NCI-H774 (cell line): ENCODE data around the gene GPC6.

Experiments used
- DNase-seq: peaks from one replicate; lab custom pipeline; 2025; lab: John Stamatoyannopoulos, UW

Gene GPC6

DNA sequence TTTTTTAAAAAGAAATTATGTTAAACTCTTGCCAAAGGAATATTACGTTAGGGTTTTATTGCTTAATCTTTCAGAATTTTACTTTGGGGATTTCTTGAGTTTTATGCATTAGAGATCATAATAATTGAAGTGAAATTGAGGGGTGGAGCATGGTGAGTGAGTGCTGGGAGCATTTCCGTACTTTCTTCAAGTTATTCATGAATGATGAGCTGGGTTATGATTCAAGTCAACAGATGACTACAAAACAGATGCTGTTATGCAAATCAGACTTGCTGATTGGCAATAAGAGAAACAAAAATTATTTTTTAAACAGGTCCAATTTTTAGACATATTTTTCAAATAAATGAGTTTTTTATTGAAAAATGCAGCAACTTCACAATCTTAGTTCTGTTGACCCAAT, 748.6 kb downstream of the GPC6 start:
- no peak for DNase-seq

DNA sequence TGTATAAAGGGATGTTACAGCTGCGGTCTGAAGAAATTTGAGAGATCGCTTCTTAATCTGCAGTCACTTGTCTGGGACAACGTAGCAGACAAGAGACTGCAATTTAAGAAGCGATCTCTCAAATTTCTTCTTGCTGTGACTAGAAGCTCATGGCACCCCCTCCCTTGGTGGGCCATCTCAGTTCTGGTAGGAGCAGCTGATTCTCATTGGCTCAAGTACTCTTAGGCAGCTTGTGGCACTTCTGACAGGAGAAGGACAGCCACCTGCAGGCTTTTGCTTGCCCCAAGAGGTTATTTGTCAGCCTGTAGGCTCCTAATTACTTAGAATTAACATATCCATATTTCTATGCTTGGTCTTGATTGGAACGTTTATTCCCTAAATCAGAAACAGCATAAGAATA, 749.9 kb downstream of the GPC6 start:
- no peak for DNase-seq

DNA sequence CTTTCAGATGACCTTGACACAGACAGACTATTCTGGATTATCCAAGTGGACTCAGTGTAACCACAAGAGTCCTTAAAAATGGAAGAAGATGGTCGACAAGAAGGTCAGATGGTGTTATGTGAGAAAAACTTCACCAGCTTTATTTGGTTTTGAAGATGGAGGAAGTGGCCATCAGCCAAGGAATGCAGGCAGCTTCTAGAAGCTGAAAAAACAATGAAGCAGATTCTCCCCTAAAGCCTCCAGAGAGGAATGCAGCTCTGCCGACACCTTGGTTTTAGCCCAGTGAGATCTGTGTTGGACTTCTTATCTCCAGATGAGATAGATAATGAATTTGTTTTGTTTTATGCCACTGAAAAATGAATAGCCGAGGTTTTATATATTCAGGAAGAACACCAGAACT, 751.4 kb downstream of the GPC6 start:
- no peak for DNase-seq

DNA sequence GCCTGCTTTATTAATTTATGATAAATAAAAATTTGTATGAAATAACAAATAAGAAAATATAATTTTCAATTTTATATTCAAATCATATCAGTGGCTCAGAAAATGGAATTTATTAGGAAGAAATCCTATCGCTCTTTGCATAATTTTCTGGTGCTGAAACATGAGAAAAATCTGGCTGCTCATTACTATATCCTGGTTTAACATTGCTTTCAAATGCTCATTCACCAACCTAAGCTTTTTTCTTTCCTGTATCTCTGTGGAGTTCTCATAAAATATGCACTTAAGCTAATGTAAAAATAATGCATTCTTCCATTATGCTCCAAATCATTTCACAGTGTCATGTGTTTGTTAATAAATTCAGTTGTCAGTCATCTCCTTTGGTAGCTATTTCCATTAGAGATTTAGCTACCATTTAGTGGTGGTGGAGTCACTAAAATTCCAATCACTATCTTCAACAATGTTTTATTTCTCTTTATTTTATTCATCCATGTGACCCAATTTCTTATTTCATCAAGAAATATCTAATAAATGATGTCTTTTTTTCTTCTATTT, 754.9 kb downstream of the GPC6 start:
- DNase-seq, result no peak

DNA sequence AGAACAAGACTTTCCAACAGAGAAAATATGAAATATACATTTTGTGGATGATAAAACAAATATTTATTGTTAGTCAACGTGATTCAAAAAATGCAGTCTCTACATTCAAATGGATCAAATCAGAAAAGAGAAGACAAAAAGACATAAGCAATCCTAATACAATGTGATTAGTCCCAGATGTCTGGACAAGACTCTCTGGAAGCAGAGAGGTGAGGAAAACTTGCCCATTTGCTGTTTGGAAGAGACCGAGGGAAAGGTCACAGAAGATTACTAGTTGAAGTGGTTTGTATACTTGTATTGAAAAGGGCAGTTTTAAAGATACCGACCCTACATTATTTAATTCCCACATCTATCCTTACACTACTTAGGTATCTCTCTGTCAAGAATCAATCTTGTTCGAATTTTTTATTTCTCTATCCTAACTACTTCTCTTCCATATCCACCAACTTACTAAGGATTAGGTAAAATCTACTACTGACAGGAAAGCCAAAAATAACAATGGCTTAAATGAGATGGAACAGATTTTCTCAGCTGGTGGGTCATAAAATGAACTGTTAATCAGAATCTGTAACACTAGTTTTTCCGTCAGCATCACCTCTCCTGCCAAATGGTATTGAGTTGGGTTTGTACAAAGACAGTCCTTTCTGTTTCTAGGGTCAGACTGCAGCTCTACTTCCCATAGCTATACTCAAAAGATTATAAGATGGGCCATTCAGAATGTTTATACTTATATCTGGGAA, 755.7 kb downstream of the GPC6 start:
- DNase-seq, result no peak

DNA sequence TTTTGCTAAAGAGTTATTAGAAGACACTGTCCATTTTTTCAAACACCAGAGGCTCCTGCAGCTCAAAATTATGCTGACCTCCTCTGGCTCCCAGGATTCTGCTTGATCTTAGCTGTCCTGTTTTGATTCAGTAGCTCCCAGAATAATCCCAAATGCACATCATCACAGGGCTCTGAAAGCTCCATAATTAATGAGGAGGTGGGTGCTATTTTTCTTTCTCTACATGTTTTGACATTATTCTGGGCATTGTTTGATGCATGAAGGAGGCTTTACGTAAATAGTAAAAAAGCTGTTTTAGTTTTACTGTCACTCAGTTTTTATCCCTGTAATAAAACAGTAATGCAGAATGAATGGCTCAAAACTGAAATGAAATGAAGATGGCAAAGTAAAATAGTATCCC, 757.4 kb downstream of the GPC6 start:
- DNase-seq, result no peak

DNA sequence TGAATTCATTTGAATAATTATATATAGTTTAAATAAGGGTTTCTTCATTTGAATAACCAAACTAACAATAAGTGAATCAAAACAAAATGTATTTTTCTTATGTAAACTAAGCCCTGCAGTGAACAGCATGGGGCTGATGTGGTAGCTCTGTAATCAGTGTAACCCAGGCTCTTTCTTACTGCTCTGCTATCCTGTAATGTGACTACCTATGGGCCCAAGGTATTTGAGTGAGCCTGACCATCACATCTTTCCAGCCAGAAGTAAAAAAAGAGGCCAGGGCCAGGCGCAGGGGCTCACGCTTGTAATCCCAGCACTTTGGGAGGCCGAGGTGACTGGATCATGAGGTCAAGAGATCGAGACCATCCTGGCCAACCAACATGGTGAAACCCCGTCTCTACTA, 758.3 kb downstream of the GPC6 start:
- no peak for DNase-seq

DNA sequence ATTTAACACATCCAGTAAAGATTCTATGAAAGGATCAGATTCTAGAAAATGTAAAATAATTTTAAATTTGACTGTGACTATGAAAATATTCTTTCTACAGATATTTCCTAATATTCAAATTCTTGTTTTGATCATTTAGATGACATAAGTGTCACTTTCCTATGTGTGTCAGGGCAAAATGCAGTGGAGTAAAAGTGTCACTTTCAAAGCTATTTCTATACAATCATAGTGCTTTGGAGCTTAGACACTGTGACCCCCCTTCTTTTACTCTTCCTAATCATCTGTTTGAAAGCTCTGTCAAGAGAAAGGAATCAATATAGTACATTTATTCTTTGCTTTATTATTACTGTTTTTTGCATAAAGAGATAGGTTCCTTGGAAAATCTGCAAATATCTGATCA, 760.9 kb downstream of the GPC6 start:
- no peak for DNase-seq

DNA sequence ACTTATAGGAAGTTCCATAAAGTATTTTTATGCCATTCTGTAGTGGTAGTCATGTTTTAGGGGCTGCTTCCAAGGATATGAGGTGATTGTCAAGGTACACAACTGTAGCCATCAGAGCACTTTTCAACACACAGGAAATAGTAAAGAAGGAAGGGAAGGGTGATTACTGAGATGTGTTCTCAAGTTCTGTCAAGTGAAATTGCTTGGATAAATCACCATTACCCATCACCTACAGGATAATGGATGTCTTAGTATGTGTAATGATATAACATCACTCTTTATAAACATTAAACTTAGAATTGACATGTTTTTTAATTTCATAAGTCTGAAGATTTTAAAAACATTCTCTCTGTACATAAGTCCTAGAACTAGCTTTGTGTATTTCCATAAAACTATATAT, 765.0 kb downstream of the GPC6 start:
- DNase-seq, result no peak

DNA sequence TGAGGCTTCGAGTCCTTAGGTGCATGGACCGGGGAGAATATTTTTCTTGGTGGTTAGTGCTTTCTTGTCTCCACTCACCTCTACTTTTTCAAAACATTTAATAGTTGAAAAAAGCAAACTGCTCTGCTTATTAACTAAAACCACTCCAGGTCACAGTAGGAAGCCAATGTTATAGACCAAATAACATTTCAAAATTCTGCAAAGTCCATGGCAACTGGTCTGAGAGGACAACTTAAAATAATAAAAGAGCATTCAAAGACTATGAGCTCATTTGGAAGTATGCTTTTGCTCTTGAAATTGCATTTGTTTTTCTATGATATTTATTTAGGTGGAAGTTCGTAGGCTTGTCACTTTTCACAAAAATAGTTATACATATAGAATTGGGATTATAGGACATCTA, 769.9 kb downstream of the GPC6 start:
- no peak for DNase-seq

DNA sequence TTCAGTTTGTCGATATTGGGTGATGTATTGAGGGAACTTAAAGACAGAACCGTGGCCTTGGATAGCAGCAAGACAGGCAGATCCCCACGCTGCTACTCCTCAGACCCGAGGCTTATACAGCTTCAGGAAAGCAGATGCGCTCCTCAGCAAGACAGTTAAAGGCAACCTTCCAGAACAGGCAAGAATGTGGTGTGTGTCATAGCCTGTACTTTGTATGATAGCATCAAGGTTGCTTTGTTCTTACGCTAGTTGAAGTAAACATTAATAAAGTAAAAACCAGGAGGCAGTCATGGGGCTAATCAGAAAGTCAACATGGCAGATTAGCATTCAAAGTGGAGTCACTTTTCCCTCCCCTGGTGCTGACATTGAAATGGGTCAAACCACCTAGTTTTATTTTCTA, 779.7 kb downstream of the GPC6 start:
- no peak for DNase-seq

DNA sequence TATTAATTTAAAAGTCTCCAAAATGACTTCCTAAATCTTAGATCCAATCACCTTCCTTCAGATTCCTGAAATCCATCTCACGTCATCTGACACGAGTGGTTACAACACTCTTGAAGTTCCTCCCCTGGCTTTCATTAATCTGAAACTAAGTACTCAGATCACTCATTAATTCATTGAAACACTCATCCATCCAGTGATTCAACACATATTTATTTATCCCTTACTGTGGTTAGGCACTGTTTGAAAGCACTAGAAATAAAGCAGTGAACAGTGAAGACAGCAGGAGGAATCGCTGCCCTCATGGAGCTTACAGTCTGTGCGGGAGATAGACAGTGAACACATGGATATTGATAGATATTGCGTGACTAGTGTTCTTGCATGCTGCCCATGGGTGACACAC, 780.5 kb downstream of the GPC6 start:
- DNase-seq, result no peak

DNA sequence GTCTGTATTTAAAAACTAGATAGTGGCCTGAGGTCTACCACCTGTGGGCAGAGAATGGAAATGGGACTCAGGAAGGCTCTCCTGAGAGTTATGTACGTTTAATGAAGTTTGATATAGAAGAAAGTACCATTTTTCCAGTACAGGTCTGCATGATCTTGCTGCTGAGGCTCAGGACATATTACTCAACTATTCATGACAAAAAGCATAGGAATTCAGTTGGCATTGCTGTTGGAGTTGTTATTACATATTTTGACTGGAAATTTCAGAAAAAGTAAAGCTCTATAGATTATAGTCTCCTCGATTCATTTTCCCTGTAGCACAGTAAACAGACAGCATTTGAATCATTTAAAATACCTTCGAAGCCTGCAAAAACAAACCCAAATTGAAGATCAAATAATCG, 783.1 kb downstream of the GPC6 start:
- no peak for DNase-seq

DNA sequence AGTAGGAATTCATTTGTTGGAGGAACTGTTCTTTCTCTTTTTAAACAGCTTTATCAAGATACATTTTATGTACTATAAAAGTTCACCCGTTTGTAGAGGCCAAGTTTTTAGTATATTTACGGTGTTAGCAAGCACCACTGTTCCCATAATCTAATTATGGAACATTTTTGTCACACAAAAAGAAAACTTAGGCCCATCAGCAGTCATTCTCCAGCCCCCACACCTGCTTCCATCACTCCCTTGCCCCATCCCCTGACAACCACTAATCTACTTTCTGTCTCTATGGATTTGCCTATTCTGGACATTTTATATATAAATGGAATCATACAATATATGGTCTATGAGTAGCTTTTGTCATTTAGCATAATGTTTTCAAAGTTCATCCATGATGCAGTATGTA, 787.9 kb downstream of the GPC6 start:
- no peak for DNase-seq

DNA sequence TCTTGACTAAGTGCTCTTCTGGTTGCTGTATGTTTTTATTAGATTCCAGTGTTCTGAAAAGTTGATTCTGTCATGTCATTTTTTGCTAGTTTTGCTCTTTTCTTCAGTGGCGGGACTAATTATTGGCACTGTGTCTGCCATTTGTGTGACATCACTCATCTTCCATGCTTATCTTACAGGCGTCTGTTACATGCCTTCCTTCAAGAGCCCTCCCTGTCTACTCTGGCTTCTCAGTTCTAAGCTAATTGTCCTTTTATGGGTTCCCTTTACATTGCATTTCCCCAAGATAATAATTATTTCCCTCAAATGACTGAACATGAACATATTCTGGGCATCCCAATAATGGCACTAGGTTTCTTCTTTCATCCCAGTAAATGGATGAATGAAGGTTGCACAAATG, 793.8 kb downstream of the GPC6 start:
- no peak for DNase-seq

DNA sequence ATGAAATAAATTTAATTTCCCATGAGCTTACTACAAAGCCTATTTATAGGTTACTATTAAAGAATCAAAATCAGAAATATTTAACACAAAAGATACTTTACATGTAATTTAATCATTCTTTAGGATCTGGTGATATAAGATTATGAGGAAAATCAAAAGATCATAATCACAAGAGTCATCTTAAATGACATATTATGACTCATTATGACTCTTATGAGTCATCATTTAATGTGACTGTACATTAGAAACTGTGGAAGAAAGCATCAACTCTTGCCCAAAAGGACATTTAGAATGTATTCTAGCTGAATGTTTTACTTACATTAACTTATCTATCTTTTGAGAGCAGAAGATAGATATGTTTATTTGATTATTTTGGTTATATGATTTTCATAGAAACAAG, 794.2 kb downstream of the GPC6 start:
- no peak for DNase-seq

DNA sequence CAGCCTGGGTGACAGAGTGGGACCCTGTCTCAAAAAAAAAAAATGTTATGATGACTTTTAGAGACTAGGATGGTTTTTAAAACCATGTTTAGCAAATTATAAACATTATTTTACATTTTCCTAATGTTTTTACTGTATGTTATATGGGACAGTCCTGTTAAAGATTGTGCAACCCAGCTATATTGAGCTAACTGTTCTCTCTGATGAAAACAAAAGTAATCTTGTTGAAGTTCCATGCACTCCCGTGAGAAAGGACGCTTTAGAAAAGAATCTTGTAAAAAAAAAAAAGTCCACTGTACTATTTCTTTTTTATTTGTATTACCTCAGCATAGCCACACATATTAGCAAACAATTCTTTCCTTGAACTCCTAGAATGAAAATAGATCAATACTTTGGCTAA, 801.6 kb downstream of the GPC6 start:
- DNase-seq, result no peak

DNA sequence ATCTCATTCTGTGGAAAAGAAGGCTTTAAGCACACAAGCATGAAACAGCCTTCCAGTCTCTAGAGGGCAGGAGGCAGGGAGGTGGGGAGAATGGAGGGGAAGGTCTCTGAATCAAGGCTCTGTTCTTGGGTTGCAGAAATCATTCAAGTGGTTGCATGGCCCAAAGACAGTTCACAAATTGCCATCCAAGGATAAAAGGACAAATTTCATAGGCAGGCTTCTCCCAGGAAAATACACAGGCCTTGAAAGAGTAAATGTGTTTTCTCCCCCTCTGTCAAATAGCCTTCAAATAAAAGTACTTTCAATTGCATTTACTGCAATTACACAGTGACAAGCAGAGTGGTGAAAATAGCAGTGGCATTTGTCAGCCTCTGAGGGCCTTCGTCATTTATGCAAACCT, 802.0 kb downstream of the GPC6 start:
- no peak for DNase-seq

DNA sequence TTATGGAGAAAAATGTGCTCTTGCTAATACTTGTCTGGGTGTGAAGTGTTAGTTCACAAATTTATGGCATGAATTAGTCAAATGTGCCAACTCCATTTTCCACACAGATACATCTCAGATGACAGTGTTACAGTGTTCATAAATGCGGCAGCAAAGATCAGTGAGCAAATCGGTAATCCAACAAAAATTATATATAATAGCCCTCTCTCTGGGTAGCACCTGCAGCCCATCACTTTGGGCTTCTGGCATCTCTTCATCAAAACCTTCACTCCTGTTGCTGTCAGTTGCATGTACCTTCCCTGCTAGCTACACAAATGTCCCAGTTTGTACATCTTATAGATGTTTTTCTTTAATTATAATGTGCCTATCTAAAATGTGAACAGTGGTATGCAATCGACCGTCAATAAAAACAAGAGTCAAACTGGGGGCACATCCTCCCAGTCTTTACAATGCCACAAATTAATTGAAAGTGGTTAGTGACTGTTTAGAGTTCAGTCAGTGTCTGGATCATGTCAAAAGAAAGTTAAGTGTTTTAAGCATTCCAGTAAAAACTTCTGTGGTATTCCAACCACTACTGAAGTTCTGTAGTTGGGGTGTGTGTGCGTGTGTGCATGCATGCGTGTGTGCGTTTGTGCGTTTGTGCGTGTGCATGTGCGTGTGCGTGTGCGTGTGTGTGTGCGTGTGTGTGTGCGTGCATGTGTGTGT, 804.0 kb downstream of the GPC6 start:
- DNase-seq, result no peak

DNA sequence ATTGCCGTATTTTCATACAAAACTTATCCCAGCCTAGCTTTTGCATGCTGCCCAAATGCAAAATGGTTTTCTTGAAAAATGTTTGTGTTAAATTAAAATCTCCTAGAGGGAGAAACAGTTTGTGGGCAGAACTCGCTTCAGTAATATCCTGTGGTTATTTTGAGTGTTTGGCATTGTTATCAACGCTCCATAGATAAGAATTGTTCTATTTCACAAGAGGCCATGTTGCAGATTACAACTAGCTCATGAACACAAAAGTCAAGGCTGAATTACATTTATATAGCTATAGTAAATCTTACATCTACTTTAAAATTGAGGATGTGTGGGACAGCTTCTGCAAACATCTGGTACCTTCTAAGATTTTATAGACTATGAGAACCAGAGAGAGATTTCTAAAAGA, 805.0 kb downstream of the GPC6 start:
- DNase-seq, result no peak

DNA sequence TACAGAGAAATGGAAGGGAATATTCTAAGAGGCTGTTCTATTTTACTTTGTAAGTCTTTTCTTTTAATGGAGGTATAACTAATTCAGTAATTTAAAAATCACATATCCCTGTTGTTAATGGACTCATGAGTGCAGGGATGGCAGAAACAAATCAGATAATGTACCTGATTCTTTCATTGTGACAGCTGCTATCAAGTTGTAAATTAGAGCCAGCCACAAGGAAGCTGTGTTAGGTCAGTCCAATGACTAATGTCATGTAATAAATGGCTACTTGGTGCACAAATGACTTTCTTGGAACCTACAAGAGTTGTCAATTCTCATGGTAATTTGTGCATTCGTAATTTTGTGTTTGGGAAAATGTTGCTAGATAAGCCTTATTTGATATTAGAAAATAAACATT, 806.5 kb downstream of the GPC6 start:
- DNase-seq, result no peak

DNA sequence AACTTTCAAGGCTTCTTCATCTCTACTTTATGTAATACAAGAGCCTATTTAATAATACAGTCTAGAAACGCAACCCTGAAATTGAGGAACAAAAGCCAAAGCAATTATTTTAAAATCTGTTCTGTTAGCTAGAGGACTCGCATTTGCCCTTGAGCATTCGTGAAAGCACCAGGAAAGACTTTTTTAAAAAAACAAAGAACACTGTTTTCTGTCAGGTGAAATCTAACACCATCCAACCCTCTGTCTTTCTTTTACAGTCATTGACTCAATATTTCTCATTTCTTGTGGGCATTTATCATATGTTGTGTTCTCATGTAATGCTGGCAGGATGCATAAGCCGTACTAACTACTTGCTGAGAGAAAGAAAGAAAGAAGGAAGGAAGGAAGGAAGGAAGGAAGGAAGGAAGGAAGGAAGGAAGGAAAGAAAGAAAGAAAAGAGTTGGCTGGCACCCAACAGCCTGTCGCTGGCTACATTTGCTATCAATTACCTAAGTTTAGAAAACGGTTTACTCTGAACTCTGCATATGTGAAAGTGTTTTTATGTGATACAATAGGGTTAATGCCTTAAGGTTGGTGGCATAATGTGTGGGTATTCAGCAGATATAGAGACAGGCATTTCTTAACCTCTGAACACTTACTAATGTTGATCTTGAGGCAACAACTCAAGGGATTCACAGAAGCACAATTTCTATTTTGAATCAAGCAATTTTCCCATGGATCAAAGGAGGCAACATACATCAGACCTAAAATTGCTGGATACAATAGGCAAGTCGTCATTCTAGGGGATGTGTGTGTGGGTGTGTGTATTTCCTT, 807.4 kb downstream of the GPC6 start:
- DNase-seq, result no peak

DNA sequence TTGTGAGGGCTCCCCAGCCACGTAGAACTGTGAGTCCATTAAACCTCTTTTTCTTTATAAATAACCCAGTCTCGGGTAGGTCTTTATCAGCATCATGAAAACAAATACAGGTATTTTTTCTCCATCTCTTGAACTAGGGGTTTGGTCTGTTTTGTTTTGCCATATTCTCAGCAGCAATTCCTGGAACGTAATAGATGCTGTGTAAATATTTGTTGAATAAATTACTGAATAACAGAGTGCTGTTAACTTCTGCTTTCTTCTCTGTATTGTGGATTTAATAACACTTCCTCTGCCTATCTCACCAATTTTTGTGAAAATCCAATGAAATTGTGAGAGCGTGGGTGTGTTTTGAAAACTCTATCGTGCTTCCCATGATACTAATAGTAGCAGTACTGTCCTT, 823.4 kb downstream of the GPC6 start:
- DNase-seq, result no peak
